HG03432 (cell line): ENCODE data around the gene APOLD1.
"Not testable (repeated sequence)": the region's sequence is repeated elsewhere in the genome, so short reads cannot be mapped to it uniquely, and the experiment has no call there.

ENCODE experiments used
- ATAC-seq: cut with Tn5 transposase; IDR thresholded peaks from one replicate; pipeline ENCODE4 v1.9.1; 2021; ENCODE audit warnings: mild to moderate bottlenecking, moderate library complexity; ENCODE audit not compliant: unreplicated experiment

The APOLD1 gene

GRCh38 chr12:12839003-12839395 lies 53.5 kb downstream of the APOLD1 start:
- no peak for ATAC-seq

GRCh38 chr12:12839439-12839838 lies 54.0 kb downstream of the APOLD1 start:
- not testable (repeated sequence) for ATAC-seq

GRCh38 chr12:12839873-12840579 lies 54.6 kb downstream of the APOLD1 start:
- no peak for ATAC-seq

- no peak for ATAC-seq
Measured at GRCh38 chr12:12840580-12840899, 55.1 kb downstream of the APOLD1 start.
